K562 (cell line): Measurements from ENCODE around the gene CD55. TPM values are rescaled to one million over a fixed set of nuclear protein-coding genes. Genes with fewer than 3 reads are reported as not detected.

Source experiments
- ATAC-seq: fragments of 200-7000 bp; cut with Tn5 transposase; 3 replicates; pipeline ENCODE4 v1.9.1; 2020; ENCODE audit warnings: moderate library complexity
- BruUV-seq: library from RNA; stranded (reverse); fragments of 400-500 nt; replicated peaks from 2 replicates; lab custom pipeline; 2021; lab: Mats Ljungman, UMichigan
- CTCF ChIA-PET: fragments of 300-600 bp; formaldehyde crosslinking; extraction: SDS; loops from one replicate; lab custom pipeline; 2021; ENCODE audit warnings: low intra/inter-chr PET ratio; lab: Yijun Ruan, JAX
- POLR2A ChIA-PET: fragments of 300-600, 350-650 bp; sonication (Branson Sonifier 250); formaldehyde crosslinking; extraction: SDS; loops from one replicate; lab custom pipeline; 2021; ENCODE audit warnings: antibody characterized with exemption, inconsistent platforms; lab: Yijun Ruan, JAX
- DNase-seq, 4 experiments: peaks; one replicate each; pipeline versions ENCODE4 v3.0.0 to v3.0.0-alpha.2; 2011 to 2018; ENCODE audit warnings: low spot score in 3 of 4, mixed read lengths in 3 of 4; ENCODE audit errors: extremely low read depth in 1 of 4
- FAIRE-seq: peaks from 2 replicates; lab custom pipeline; 2011; peaks lifted over from hg19 to GRCh38; lab: Jason Lieb, UNC
- H2AFZ ChIP-seq: 2 replicates; pipeline ENCODE4 v1.6.0; 2011; ENCODE audit warnings: low read depth, low read length, control low read depth, inconsistent platforms
- H3K27ac ChIP-seq: fragments of 200-600 bp; 3 replicates; pipeline ENCODE4 v1.8.0; 2011; ENCODE audit warnings: low read depth, mild to moderate bottlenecking, control low read depth, inconsistent platforms, low read length, moderate library complexity, mixed read lengths; ENCODE audit errors: extremely low read depth
- H3K27me3 ChIP-seq, 2 experiments: fragments of 300-600 bp in 1 of 2; 2 replicates in 1 of 2; 3 replicates in 1 of 2; pipeline versions ENCODE4 v1.6.0 to v1.8.0; 2011; ENCODE audit warnings: inconsistent platforms in 2 of 2, low read length in 2 of 2, mild to moderate bottlenecking in 1 of 2, mixed read lengths in 1 of 2, moderate library complexity in 1 of 2; ENCODE audit not compliant: control insufficient read depth in 2 of 2, insufficient read depth in 2 of 2
- H3K36me3 ChIP-seq: fragments of 300-600 bp; 3 replicates; pipeline ENCODE4 v1.8.0; 2011; ENCODE audit warnings: mild to moderate bottlenecking, low read length, inconsistent platforms; ENCODE audit not compliant: control insufficient read depth, insufficient read depth
- H3K4me1 ChIP-seq, 2 experiments: fragments of 200-600 bp in 1 of 2; replicated peaks in 1 of 2; 2 replicates in 1 of 2; 3 replicates in 1 of 2; pipeline versions ENCODE4 v1.5.1 to v1.8.0; 2011; ENCODE audit warnings: inconsistent platforms in 2 of 2, low read length in 2 of 2, mild to moderate bottlenecking in 1 of 2, mixed read lengths in 1 of 2, moderate library complexity in 1 of 2; ENCODE audit not compliant: control insufficient read depth in 2 of 2, insufficient read depth in 2 of 2
- H3K4me2 ChIP-seq: 2 replicates; pipeline ENCODE4 v1.6.1; 2011; ENCODE audit warnings: low read length, control low read depth, inconsistent platforms, mixed read lengths; ENCODE audit not compliant: insufficient read depth
- H3K4me3 ChIP-seq: fragments of 200-600 bp; sonication (generic), shearing (Covaris generic); 2 replicates; pipeline ENCODE4 v1.5.1; 2016; ENCODE audit warnings: control low read depth, inconsistent platforms
- H3K79me2 ChIP-seq: fragments of 200-600 bp; 3 replicates; pipeline ENCODE4 v1.8.0; 2011; ENCODE audit warnings: low read length, inconsistent platforms; ENCODE audit not compliant: control insufficient read depth, insufficient read depth
- H3K9ac ChIP-seq, 2 experiments: 2 replicates each; pipeline versions ENCODE4 v1.6.0 to v1.6.1; 2011; ENCODE audit warnings: low read depth in 2 of 2, low read length in 2 of 2, control low read depth in 1 of 2, inconsistent platforms in 1 of 2, mild to moderate bottlenecking in 1 of 2, mixed read lengths in 1 of 2; ENCODE audit not compliant: insufficient read depth in 1 of 2
- H3K9me1 ChIP-seq: one replicate; pipeline ENCODE4 v1.6.0; 2011; ENCODE audit warnings: inconsistent platforms, mild to moderate bottlenecking, low read length, moderate library complexity; ENCODE audit not compliant: control insufficient read depth, insufficient read depth
- H3K9me3 ChIP-seq: replicated peaks from 2 replicates; pipeline ENCODE4 v1.5.1; 2011; ENCODE audit warnings: low read depth, low read length, inconsistent platforms; ENCODE audit not compliant: control insufficient read depth, insufficient read depth
- H4K20me1 ChIP-seq: replicated peaks from 2 replicates; pipeline ENCODE4 v1.6.1; 2011; ENCODE audit warnings: low read length, inconsistent platforms, mixed read lengths; ENCODE audit not compliant: control insufficient read depth, insufficient read depth
- FUS ChIP-seq: fragments of 200-400 bp; formaldehyde crosslinking; optimal IDR thresholded peaks from 2 replicates; pipeline ENCODE3; 2017; ENCODE audit warnings: low read depth, low read length
- RUNX1 ChIP-seq: sonication (generic); IDR thresholded peaks from 2 replicates; pipeline ENCODE4 v1.6.1; 2016; ENCODE audit warnings: antibody characterized with exemption, low read depth
- ZNF436 ChIP-seq: fragments of 250-450, 450-650 bp; sonication (Bioruptor Pico); formaldehyde crosslinking; IDR thresholded peaks from 2 replicates; pipeline ENCODE4 v1.7.0; 2020; ENCODE audit warnings: mild to moderate bottlenecking
- in situ Hi-C: fragments of 300-500 bp; cut with MboI; formaldehyde crosslinking; loops from 4 replicates; pipeline ENCODE4 v1.15.0; 2018; ENCODE audit warnings: inconsistent platforms, mixed read lengths
- intact Hi-C: fragments of 100-400 bp; cut with micrococcal nuclease; formaldehyde crosslinking; loops from 2 replicates; pipeline ENCODE4 v1.14.2; 2022
- polyA plus RNA-seq, 8 experiments: library from polyadenylated mRNA; depleted of rRNA in 4 of 8; stranded (reverse) in 5 of 8; unstranded in 3 of 8; fragments of >200 nt; fragmentation: Nextera tagmentation in 2 of 8; fragmentation: Illumina TruSeq in 1 of 8; extraction: Ambion mirVana in 2 of 8; extraction: Trizol in 1 of 8; gene quantifications; 2 replicates each; pipeline versions ENCODE4 v1.2.1 to v1.2.3, GENCODE V29; 2011 to 2014; ENCODE audit warnings: inconsistent platforms in 1 of 8, missing spikeins in 1 of 8
- total RNA-seq, 7 experiments: library from RNA; depleted of rRNA in 6 of 7; stranded (reverse); fragments of >200 nt in 6 of 7; fragmentation: Illumina TruSeq in 2 of 7; extraction: Trizol in 2 of 7; gene quantifications; 2 replicates each; pipeline versions ENCODE4 v1.2.1 to v1.2.3, GENCODE V29; 2011 to 2021; ENCODE audit warnings: low replicate concordance in 1 of 7
- TF ChIP-seq, protein P1 (sequence below): sonication (generic); formaldehyde crosslinking; IDR thresholded peaks from 2 replicates; pipeline ENCODE4 v1.8.0; 2023; ENCODE audit warnings: missing genetic modification reagents, mild to moderate bottlenecking, borderline replicate concordance
- TF ChIP-seq, protein P2 (sequence below): fragments of 250-450 bp; sonication (Bioruptor Pico); IDR thresholded peaks from 2 replicates; pipeline ENCODE4 v1.8.0; 2021; ENCODE audit warnings: mild to moderate bottlenecking, moderate library complexity
- TF ChIP-seq, protein P3 (sequence below): fragments of 450-650 bp; IDR thresholded peaks from 2 replicates; pipeline ENCODE4 v1.6.1; 2017; ENCODE audit warnings: antibody characterized with exemption, mild to moderate bottlenecking
- TF ChIP-seq, protein P4 (sequence below): fragments of 450-650 bp; IDR thresholded peaks from 2 replicates; pipeline ENCODE4 v1.7.1; 2018; ENCODE audit warnings: mild to moderate bottlenecking, low read depth; ENCODE audit not compliant: partially characterized antibody

CD55 gene
- total and polyA plus RNA-seq, 9 of the 15 experiments (the other 6 are each of a cell fraction or from before 2014, with no cell fraction given) = 17.7 to 150 (median 97.0) TPM

DNA sequence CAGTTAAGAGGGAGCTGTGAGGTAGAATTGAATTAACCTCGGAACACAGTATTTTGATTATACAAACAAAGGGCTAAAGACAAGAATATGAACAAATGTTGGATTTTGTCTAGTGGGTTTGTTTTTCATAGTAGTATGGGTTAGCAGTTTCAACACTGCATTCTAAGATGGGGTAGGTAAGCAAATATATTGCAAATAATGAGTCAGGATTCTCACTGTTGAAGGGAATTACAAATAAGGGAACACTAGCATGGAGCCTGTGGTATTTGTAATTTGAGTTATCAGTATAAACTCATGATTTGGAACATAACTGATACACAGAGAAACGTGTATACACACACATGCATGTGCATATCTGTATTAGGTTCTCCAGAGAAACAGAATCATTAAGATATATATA is 44.5 kb downstream of the CD55 start (continued):
- TF ChIP-seq, protein P1, sequence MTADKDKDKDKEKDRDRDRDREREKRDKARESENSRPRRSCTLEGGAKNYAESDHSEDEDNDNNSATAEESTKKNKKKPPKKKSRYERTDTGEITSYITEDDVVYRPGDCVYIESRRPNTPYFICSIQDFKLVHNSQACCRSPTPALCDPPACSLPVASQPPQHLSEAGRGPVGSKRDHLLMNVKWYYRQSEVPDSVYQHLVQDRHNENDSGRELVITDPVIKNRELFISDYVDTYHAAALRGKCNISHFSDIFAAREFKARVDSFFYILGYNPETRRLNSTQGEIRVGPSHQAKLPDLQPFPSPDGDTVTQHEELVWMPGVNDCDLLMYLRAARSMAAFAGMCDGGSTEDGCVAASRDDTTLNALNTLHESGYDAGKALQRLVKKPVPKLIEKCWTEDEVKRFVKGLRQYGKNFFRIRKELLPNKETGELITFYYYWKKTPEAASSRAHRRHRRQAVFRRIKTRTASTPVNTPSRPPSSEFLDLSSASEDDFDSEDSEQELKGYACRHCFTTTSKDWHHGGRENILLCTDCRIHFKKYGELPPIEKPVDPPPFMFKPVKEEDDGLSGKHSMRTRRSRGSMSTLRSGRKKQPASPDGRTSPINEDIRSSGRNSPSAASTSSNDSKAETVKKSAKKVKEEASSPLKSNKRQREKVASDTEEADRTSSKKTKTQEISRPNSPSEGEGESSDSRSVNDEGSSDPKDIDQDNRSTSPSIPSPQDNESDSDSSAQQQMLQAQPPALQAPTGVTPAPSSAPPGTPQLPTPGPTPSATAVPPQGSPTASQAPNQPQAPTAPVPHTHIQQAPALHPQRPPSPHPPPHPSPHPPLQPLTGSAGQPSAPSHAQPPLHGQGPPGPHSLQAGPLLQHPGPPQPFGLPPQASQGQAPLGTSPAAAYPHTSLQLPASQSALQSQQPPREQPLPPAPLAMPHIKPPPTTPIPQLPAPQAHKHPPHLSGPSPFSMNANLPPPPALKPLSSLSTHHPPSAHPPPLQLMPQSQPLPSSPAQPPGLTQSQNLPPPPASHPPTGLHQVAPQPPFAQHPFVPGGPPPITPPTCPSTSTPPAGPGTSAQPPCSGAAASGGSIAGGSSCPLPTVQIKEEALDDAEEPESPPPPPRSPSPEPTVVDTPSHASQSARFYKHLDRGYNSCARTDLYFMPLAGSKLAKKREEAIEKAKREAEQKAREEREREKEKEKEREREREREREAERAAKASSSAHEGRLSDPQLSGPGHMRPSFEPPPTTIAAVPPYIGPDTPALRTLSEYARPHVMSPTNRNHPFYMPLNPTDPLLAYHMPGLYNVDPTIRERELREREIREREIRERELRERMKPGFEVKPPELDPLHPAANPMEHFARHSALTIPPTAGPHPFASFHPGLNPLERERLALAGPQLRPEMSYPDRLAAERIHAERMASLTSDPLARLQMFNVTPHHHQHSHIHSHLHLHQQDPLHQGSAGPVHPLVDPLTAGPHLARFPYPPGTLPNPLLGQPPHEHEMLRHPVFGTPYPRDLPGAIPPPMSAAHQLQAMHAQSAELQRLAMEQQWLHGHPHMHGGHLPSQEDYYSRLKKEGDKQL = no peak
- no peak for TF ChIP-seq FUS

- POLR2A ChIA-PET = no interaction called here
- no peak for FAIRE-seq
- intact Hi-C loops = no loop called here
Observed at GRCh38 chr1:207388721-207389120, 67.2 kb downstream of the CD55 start.

More at GRCh38 chr1:207388721-207389120, 67.2 kb downstream of the CD55 start:
- no peaks in the 10 kb centered on the region for H3K36me3 ChIP-seq
- H3K27me3 ChIP-seq = no peaks in the 10 kb centered on the region
- CTCF ChIA-PET = no interaction called here
- TF ChIP-seq, protein P2, sequence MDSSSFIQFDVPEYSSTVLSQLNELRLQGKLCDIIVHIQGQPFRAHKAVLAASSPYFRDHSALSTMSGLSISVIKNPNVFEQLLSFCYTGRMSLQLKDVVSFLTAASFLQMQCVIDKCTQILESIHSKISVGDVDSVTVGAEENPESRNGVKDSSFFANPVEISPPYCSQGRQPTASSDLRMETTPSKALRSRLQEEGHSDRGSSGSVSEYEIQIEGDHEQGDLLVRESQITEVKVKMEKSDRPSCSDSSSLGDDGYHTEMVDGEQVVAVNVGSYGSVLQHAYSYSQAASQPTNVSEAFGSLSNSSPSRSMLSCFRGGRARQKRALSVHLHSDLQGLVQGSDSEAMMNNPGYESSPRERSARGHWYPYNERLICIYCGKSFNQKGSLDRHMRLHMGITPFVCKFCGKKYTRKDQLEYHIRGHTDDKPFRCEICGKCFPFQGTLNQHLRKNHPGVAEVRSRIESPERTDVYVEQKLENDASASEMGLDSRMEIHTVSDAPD (CRISPR knock-in tag) = no peak
- TF ChIP-seq, protein P3, sequence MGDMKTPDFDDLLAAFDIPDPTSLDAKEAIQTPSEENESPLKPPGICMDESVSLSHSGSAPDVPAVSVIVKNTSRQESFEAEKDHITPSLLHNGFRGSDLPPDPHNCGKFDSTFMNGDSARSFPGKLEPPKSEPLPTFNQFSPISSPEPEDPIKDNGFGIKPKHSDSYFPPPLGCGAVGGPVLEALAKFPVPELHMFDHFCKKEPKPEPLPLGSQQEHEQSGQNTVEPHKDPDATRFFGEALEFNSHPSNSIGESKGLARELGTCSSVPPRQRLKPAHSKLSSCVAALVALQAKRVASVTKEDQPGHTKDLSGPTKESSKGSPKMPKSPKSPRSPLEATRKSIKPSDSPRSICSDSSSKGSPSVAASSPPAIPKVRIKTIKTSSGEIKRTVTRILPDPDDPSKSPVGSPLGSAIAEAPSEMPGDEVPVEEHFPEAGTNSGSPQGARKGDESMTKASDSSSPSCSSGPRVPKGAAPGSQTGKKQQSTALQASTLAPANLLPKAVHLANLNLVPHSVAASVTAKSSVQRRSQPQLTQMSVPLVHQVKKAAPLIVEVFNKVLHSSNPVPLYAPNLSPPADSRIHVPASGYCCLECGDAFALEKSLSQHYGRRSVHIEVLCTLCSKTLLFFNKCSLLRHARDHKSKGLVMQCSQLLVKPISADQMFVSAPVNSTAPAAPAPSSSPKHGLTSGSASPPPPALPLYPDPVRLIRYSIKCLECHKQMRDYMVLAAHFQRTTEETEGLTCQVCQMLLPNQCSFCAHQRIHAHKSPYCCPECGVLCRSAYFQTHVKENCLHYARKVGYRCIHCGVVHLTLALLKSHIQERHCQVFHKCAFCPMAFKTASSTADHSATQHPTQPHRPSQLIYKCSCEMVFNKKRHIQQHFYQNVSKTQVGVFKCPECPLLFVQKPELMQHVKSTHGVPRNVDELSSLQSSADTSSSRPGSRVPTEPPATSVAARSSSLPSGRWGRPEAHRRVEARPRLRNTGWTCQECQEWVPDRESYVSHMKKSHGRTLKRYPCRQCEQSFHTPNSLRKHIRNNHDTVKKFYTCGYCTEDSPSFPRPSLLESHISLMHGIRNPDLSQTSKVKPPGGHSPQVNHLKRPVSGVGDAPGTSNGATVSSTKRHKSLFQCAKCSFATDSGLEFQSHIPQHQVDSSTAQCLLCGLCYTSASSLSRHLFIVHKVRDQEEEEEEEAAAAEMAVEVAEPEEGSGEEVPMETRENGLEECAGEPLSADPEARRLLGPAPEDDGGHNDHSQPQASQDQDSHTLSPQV = no peak
- TF ChIP-seq RUNX1 (no peak), ZNF436 (CRISPR knock-in tag) (no peak)
- TF ChIP-seq, protein P4, sequence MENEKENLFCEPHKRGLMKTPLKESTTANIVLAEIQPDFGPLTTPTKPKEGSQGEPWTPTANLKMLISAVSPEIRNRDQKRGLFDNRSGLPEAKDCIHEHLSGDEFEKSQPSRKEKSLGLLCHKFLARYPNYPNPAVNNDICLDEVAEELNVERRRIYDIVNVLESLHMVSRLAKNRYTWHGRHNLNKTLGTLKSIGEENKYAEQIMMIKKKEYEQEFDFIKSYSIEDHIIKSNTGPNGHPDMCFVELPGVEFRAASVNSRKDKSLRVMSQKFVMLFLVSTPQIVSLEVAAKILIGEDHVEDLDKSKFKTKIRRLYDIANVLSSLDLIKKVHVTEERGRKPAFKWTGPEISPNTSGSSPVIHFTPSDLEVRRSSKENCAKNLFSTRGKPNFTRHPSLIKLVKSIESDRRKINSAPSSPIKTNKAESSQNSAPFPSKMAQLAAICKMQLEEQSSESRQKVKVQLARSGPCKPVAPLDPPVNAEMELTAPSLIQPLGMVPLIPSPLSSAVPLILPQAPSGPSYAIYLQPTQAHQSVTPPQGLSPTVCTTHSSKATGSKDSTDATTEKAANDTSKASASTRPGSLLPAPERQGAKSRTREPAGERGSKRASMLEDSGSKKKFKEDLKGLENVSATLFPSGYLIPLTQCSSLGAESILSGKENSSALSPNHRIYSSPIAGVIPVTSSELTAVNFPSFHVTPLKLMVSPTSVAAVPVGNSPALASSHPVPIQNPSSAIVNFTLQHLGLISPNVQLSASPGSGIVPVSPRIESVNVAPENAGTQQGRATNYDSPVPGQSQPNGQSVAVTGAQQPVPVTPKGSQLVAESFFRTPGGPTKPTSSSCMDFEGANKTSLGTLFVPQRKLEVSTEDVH = no peak
- ATAC-seq (no peak), DNase-seq (no peak)
- no peak overlapping the region for H3K4me2 ChIP-seq
- no peak overlapping the region for H2AFZ ChIP-seq
- no peak overlapping the region for H3K27ac ChIP-seq
- in situ Hi-C loops = loop anchor here (5.0 kb wide), 1 partner anchor 36 kb away; no protein-coding TSS in a partner anchor
- H3K9me1 ChIP-seq = no peaks in the 10 kb centered on the region
- no peak overlapping the region for H3K4me3 ChIP-seq
- H3K9me3 ChIP-seq = no peaks in the 10 kb centered on the region
- no peak overlapping the region for H3K9ac ChIP-seq
- no peaks in the 10 kb centered on the region for H3K4me1 ChIP-seq
- H4K20me1 ChIP-seq = no peaks in the 10 kb centered on the region
- BruUV-seq = no TSS peak
- no peaks in the 10 kb centered on the region for H3K79me2 ChIP-seq
